GM12864 (cell line): Measurements from ENCODE around the gene ALDH2.

Experiments
- DNase-seq: peaks from one replicate; pipeline ENCODE4 v3.0.0-alpha.2; 2011; ENCODE audit warnings: low read depth
- H3K4me3 ChIP-seq: 2 replicates; pipeline ENCODE4 v1.5.1; 2011; ENCODE audit warnings: mild to moderate bottlenecking, low read depth, low read length, control low read depth
- TF ChIP-seq, protein P1 (sequence below): IDR thresholded peaks from 2 replicates; pipeline ENCODE4 v1.5.1; 2011; ENCODE audit warnings: low read depth, mild to moderate bottlenecking, moderate library complexity, low read length, control low read depth, inconsistent platforms; ENCODE audit errors: missing control alignments

The ALDH2 gene

DNA sequence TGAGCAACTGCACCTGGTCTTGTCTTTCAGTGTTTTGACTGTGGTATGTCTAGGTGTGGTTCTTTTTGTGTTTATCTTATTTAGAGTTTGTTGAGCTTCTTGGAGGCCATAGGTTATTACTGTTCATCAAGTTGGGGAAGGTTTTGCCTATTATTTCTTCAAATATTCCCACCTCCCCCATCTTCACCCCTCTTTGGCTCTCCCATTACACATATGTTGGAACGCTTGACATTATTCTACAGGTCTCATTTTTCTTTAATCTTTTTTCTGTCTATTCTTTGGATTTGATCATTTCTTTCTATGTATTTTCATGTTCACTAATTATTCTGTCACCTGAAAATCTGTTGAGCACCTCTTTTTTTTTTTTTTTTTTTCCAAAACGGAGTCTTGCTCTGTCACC lies 91.5 kb downstream of the ALDH2 start:
- no peak for DNase-seq
- TF ChIP-seq, protein P1, sequence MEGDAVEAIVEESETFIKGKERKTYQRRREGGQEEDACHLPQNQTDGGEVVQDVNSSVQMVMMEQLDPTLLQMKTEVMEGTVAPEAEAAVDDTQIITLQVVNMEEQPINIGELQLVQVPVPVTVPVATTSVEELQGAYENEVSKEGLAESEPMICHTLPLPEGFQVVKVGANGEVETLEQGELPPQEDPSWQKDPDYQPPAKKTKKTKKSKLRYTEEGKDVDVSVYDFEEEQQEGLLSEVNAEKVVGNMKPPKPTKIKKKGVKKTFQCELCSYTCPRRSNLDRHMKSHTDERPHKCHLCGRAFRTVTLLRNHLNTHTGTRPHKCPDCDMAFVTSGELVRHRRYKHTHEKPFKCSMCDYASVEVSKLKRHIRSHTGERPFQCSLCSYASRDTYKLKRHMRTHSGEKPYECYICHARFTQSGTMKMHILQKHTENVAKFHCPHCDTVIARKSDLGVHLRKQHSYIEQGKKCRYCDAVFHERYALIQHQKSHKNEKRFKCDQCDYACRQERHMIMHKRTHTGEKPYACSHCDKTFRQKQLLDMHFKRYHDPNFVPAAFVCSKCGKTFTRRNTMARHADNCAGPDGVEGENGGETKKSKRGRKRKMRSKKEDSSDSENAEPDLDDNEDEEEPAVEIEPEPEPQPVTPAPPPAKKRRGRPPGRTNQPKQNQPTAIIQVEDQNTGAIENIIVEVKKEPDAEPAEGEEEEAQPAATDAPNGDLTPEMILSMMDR = no peak
- no peak overlapping the region for H3K4me3 ChIP-seq

GRCh38 chr12:111858778-111859177 lies 92.0 kb downstream of the ALDH2 start:
- no peak overlapping the region for H3K4me3 ChIP-seq
- TF ChIP-seq, protein P1 = no peak
- DNase-seq = no peak

DNA sequence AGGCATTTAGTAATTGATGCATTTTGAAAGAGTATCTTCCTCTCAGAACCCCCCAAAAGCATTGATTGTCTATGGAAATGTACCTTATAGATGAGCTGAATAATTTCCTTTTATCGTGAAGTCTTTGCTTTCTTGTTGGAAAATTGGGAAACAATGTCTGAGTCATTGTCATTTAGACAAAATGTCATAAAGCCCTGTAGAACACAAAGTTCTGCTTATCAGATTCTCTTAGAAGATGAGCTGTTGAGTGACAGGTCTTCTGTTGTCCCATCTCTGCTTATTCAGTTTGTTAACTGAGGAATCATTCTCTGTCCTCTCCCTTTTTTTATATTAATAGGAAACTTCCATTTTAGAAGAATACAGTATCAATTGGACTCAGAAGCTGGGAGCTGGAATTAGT lies 98.2 kb downstream of the ALDH2 start:
- DNase-seq = no peak
- TF ChIP-seq, protein P1 = no peak
- no peak overlapping the region for H3K4me3 ChIP-seq
